HG02678 (cell line): ENCODE measurements around the gene ADAMTS13.

Experiments
- ATAC-seq: cut with Tn5 transposase; IDR thresholded peaks from one replicate; pipeline ENCODE4 v1.9.1; 2021; ENCODE audit warnings: mild to moderate bottlenecking, moderate library complexity; ENCODE audit not compliant: unreplicated experiment

The ADAMTS13 gene

GRCh38 chr9:133505901-133506652 is 83.9 kb downstream of the ADAMTS13 start:
- ATAC-seq, result no peak

- no peak for ATAC-seq
These were observed 84.5 kb downstream of the ADAMTS13 start for GRCh38 chr9:133506653-133507038.

GRCh38 chr9:133507246-133507965 is 85.2 kb downstream of the ADAMTS13 start:
- no peak for ATAC-seq

- ATAC-seq, result no peak
These were observed 85.9 kb downstream of the ADAMTS13 start for GRCh38 chr9:133508046-133508445.
